ENCODE measurements around the gene SYF2. TPM values are rescaled to one million over a fixed set of nuclear protein-coding genes. Genes with fewer than 3 reads are reported as not detected.

SYF2 gene
- total RNA-seq, 1 donor from 2014 or later = 38.8 TPM

DNA sequence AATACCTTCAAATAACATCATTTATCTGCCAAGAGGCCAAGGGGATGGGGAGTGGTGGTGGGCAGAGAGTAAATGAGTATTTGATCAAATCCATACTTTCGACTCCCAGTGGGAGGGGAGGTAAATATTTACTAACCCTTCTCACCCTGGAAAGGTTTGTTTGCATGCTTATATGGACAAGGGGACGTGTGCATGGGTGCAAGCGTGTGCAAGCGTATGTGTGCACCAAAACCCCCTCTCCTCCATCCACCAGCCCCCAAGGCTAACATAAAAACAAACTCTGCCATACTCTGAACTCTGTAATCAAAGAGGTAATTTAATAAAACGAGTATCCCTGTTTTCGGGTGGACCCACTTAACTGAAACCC lies 58.0 kb downstream of the SYF2 start:
- Histone ChIP-seq H3K27me3 (no peaks in the 10 kb centered on the region), H3K27ac (no peak overlapping the region)
- no peak for ATAC-seq

GRCh38 chr1:25173809-25174340 lies 58.4 kb downstream of the SYF2 start:
- Histone ChIP-seq H3K27me3 (no peaks in the 10 kb centered on the region), H3K9me3 (no peaks in the 10 kb centered on the region), H3K4me3 (no peak overlapping the region), H3K4me1 (no peaks in the 10 kb centered on the region), H3K27ac (no peak overlapping the region), H3K36me3 (no peaks in the 10 kb centered on the region)
- intact Hi-C loops (cut with DNase I) = no loop called here
- TF ChIP-seq, protein P1, sequence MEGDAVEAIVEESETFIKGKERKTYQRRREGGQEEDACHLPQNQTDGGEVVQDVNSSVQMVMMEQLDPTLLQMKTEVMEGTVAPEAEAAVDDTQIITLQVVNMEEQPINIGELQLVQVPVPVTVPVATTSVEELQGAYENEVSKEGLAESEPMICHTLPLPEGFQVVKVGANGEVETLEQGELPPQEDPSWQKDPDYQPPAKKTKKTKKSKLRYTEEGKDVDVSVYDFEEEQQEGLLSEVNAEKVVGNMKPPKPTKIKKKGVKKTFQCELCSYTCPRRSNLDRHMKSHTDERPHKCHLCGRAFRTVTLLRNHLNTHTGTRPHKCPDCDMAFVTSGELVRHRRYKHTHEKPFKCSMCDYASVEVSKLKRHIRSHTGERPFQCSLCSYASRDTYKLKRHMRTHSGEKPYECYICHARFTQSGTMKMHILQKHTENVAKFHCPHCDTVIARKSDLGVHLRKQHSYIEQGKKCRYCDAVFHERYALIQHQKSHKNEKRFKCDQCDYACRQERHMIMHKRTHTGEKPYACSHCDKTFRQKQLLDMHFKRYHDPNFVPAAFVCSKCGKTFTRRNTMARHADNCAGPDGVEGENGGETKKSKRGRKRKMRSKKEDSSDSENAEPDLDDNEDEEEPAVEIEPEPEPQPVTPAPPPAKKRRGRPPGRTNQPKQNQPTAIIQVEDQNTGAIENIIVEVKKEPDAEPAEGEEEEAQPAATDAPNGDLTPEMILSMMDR (IDR thresholded peaks at IDR 0.05) = no peak
- ATAC-seq (no peak), DNase-seq (no peak)

More for the DNA sequence above, 58.0 kb downstream of the SYF2 start:
- TF ChIP-seq, protein P1 (IDR thresholded peaks at IDR 0.05) = no peak
- Histone ChIP-seq H3K4me3 (no peak overlapping the region), H3K4me1 (no peaks in the 10 kb centered on the region), H3K36me3 (no peaks in the 10 kb centered on the region), H3K9me3 (no peaks in the 10 kb centered on the region)
- intact Hi-C loops (cut with DNase I) = no loop called here
- no peak for DNase-seq

Other genes with a start within 250 kb of the SYF2 start
- 155 TPM for gene RSRP1, start 15.0 kb upstream of the SYF2 start, total RNA-seq
- not detected for gene RHD, start 40.0 kb upstream of the SYF2 start, total RNA-seq
- 109 TPM for gene TMEM50A, start 105.8 kb upstream of the SYF2 start, total RNA-seq
- 0.58 TPM for gene RHCE, start 188.3 kb upstream of the SYF2 start, total RNA-seq
- 20.2 TPM for gene MACO1, start 198.4 kb upstream of the SYF2 start, total RNA-seq